CMK (cell line): Measurements from ENCODE around the gene TRIM37.
"Not testable (repeated sequence)": the region's sequence is repeated elsewhere in the genome, so short reads cannot be mapped to it uniquely, and the experiment has no call there.

Experiments used
- DNase-seq: peaks from one replicate; pipeline ENCODE4 v3.0.0-alpha.2; 2010; ENCODE audit warnings: low read depth

TRIM37 gene

GRCh38 chr17:58993311-58993710, 113.4 kb downstream of the TRIM37 start:
- no peak for DNase-seq

DNA sequence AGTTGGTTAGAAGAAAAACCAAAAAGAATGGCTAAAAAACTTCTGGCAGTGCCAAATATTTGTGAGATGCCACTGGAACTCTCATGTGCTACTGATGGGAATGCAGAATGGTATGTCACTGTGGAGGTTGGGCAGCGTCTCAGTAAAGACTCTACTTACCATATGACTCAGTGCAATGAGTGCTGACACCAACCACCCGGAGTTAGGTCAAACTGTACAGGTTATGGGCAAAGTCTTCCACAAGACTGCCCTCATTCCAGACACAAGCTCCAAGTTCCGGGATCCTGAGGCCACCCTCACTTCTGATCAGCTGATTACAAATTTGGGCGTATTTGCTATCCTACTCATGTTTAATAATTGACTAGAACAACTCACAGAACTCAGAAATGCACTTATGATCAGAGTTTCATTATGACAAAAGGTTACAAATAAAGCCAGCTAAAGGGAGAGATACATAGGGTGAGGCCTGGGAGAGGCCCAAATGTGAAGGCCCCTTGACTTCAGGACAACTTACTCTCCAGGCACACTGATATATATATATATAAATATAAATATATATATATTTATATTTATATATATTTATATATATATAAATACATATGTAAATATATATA, 114.9 kb downstream of the TRIM37 start:
- DNase-seq = no peak

- DNase-seq = no peak
These were observed 117.1 kb downstream of the TRIM37 start for GRCh38 chr17:58989629-58990028.

DNA sequence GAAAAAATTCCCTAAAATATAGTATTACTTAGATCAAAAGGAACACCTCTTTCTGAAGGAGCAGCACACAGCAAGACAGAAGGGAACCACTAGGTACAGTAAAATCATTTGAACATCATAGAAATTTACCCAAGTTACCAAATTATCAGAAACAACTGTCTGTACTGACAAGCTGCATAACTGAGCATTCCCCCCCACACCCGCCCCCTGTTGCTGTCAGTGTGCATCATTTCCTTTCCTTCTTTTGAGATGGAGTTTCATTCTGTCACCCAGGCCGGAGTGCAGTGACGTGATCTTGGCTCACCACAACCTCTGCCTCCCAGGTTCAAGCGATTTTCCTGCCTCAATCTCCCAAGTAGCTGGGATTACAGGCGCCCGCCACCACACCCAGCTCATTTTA, 120.7 kb downstream of the TRIM37 start:
- no peak for DNase-seq

- DNase-seq = no peak
These were observed 121.3 kb downstream of the TRIM37 start for GRCh38 chr17:58985367-58985766.

GRCh38 chr17:58982626-58983025, 124.1 kb downstream of the TRIM37 start:
- no peak for DNase-seq

- no peak for DNase-seq
These were observed 125.8 kb downstream of the TRIM37 start for GRCh38 chr17:58980706-58981481.

DNA sequence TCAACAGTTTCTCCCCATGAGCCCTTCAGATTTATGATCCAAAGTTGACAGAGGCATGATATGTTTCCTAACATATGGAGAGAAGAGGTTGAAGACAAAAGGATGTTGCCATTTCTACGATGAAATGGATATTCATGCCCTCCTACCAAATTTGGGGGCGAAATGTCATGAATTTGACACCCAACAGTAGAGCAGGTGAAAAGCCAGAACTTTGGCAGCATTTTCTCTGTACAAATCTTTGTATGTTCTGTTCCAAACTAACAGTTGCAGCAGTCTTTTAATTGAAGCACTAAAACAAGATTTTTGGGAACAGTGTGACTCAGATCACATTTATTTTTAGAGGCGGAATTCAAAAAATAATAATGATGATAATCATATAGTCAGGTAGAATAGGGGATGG, 130.1 kb downstream of the TRIM37 start:
- no peak for DNase-seq

GRCh38 chr17:58974354-58974753, 132.3 kb downstream of the TRIM37 start:
- DNase-seq = no peak

- DNase-seq = no peak
These were observed 135.8 kb downstream of the TRIM37 start for GRCh38 chr17:58970609-58971450.

- no peak for DNase-seq
These were observed 137.1 kb downstream of the TRIM37 start for GRCh38 chr17:58969612-58970011.

DNA sequence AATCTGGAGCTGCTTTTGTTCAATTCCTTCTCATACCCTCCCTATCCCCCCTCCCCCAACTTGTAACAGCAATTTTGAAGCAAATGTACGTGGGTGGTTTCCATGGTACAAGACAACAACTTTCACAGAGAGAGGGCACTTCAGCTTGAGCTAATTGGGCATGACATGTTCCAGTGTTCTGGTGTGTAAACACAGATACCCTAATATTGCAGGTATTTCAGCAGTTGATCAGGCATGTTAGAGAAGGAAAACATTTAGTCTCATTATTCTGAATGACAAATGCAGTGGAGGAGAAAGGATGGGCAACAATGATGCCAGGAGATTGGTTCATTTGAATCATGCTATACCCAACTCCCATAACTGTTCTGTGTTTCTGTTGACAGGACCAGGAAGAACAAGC, 137.5 kb downstream of the TRIM37 start:
- DNase-seq = no peak

GRCh38 chr17:58968426-58969061, 138.1 kb downstream of the TRIM37 start:
- DNase-seq = no peak

DNA sequence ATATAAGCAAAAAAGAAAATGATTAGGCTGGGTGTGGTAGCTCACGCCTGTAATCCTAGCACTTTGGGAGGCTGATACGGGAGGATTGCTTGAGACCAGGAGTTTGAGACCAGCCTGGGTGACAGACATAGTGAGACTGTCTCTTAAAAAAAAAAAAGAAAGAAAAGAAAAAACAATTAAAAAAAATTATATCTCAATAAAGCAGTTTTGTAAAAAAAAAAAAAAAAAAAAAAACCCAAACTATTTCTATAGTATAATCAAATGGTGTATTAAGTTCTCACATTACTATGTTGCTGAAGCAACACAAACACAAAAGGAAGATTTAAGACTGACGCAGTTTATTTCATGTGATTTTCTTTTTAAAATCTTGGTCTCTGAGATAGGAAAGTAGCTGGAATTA, 140.5 kb downstream of the TRIM37 start:
- no peak for DNase-seq

DNA sequence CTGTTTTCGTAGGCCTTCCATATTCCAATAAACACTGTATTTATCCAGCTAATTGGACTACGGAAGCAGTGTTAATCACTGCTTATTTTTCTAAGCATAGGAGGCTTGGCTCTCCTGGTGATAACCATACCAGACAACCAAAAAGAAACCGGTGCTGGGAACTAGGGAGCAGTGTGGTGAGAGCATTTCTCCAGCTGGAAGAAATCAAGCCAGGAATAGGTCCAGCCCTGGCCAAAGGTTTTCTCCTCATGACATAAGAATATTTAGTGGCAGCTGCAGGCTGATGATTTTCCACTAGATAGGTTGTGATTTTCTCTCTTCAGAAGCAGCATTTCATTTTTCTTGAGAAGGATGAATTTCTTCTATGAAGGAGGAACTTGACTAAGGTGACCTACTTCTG, 141.5 kb downstream of the TRIM37 start:
- no peak for DNase-seq

- DNase-seq = no peak
These were observed 146.6 kb downstream of the TRIM37 start for GRCh38 chr17:58960068-58960467.

DNA sequence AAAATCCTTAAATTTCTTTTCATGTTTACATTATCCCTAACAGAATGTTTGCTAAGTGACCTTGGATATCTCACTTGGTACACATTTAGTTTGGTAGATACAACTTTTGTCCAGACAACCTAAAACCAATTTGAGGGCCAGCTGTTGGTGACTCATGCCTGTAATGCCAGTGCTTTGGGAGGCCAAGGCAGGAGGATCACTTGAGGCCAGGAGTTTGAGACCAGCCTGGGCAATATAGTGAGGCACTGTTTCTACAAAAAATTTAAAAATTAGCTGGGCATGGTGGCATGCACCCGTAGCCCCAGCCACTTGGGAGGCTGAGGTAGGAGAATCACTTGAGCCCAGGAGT, 149.0 kb downstream of the TRIM37 start:
- DNase-seq = not testable (repeated sequence)

DNA sequence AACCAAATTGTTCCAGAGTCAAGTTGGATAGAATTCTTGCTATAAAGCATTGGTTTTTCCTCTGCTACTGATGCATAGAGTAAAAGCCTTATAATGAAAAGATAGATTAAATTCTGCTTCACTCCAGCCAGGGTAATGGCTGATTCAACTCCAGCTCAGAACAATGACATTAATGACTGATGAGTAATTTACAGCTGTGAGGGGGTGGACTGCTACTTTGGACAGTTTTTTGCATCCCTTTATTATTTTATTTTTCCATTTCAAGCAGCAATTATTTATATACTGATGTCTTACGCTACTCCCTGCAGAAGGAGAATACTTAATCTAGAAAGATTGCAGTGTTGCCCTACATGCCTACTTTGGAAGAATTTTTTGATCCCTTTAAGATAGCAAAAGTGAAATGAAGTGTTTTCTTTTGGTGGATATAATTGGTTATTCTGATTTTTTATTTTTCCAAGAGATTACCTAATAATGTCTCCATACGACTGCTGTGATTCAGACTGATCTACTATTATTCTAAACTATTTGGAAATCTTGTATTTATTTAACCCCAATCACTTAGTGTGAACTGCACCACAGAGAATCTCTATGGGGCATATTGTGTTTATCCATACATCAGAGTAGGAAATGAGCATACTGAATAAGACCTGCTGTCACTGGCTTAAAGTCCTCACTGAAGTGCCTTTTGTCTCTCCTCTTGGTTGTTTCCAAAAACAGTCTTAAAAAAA, 149.5 kb downstream of the TRIM37 start:
- no peak for DNase-seq

DNA sequence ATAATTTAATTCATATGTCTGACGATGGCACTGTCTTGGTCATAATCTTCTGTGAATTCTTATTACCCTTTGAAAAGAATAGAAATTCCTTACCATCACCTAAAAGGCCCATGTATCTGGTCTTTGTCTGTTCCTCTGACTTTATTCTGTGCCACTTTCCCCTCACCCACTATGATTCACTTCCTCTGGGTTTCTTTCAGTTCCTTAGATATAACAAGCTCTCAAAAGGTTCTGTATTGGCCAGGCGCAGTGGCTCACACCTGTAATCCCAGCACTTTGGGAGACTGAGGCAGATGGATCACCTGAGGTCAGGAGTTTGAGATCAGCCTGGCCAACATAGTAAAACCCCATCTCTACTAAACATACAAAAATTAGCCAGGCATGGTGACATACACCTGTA, 152.3 kb downstream of the TRIM37 start:
- not testable (repeated sequence) for DNase-seq

GRCh38 chr17:58947824-58948223, 158.9 kb downstream of the TRIM37 start:
- no peak for DNase-seq

GRCh38 chr17:58947411-58947810, 159.3 kb downstream of the TRIM37 start:
- DNase-seq = no peak

- DNase-seq = no peak
These were observed 162.5 kb downstream of the TRIM37 start for GRCh38 chr17:58944166-58944565.
